GM21526 (cell line): ENCODE measurements around the gene OOSP4B.
"Not testable (repeated sequence)": the region's sequence is repeated elsewhere in the genome, so short reads cannot be mapped to it uniquely, and the experiment has no call there.

Source experiments
- ATAC-seq: cut with Tn5 transposase; IDR thresholded peaks from one replicate; pipeline ENCODE4 v1.9.1; 2021; ENCODE audit warnings: moderate library complexity; ENCODE audit not compliant: unreplicated experiment, low FRiP score

OOSP4B gene

DNA sequence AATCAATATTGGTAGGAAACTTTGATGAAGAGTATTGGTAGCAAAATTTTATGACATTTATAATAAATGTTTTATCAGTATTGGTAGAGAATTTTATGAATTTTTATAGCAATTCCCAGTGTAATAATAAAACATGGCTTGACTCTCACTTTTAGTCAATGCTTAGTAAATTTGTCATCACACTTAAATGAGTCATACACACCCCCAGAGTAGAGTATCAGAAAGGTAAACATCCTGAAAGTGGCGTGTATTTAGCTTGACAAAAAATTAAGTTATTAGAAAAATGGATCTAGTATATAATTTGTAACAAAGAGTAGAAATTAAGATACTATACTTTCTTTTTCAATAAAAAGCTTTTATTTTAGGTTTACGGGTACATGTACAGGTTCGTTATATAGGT lies 42.1 kb downstream of the OOSP4B start:
- ATAC-seq: no peak

DNA sequence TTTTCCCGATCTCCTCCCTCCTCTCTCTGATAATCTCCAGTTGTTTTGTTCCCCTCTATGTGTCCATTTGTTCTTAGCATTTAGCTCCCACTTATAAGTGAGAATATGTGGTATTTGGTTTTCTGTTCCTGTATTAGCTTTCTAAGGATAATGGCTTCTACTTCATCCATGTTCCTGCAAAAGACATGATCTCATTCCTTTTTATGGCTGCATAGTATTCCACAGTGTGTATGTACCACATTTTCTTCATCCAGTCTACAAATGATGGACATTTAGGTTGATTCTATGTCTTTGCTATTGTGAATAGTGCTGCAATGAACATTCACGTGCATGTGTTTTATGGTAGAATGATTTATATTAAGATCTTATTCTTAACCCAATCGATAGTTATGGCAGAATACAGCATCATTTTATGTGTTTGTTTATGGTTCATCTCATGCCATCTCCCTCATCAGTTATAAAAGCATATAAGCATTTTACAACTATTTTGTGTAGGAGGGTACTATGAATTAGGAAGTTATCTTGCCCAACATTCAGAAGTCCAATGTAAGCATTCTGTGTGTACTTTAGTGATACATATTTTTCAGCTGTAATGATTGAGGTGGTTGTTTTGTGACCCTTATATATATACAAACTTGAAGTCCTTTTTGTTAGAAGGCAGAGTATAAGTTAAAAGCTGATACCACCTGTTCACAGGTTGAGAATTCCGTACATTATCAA lies 42.7 kb downstream of the OOSP4B start:
- ATAC-seq: no peak

DNA sequence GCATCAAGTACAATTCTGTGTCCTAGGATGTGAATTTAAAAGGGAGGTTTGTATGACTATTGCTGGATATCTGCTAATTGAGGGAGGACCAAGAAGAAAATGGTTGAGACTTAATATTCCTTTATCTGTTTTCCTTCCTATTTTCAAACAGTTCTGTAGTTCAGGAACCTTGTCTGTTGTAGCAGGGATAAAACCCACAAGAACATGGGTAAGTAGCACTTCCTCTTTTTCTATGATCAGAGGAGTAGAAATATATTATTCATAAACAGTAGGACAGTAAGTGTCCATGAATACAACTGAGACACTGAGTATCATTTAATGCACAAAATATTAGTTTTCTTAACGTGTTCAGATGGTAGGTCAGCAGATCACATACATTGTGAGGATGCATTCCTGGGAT lies 47.1 kb downstream of the OOSP4B start:
- no peak for ATAC-seq

DNA sequence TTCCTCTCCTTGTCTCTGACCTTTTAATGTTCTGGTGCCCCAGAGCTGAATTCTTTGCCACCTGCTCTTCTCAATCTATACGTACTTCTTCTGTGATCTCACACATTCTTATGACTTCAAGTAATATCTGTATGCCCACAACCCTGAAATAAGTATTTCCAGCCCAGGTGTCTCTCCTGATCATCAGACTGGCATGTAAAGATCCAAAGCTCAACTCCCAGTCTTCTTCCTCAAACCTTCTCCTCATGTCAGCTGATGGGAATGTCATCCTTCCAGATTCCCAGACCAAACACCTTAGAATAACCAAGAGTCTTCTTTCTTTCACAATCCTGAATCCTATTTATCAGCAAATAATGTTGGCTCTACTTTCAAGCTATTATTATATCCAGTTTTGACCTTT lies 48.8 kb downstream of the OOSP4B start:
- no peak for ATAC-seq

DNA sequence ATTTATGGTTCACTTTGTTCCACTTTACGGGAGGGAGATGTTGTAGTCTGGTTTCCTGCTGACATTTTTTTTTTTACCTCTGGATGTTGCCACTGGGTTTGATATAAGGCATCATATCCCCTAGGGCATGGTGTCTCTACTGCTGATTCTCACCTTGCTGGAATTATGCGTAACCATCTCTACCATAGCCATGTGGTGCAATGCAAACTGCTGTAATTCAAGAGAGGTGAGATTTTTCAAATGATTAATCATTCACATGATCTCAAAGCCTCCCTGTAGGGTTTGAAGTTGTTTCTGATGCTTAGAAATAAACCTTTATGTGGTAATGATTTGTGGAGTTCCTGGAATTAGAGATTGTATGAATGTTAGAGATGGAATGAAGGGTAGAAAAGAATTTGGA lies 52.5 kb downstream of the OOSP4B start:
- ATAC-seq: no peak

DNA sequence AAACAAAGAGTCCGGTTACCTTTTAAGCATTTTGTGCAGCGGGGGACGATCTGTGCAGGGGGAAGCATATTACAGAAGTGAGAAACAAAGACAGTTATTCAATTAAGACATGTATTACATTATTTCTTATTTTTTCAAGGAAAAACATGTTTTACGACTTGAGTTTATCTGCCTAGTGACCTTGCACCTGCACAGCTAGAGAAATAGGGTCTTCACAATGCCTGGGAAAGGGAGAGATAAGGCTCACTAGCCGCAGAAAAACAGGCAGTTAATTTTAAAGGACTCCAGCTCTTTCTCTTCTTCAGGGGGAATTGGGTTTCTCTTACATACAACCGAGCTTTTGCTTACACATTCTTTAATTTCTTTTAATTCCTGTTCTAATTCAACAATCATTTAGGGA lies 54.7 kb downstream of the OOSP4B start:
- ATAC-seq: not testable (repeated sequence)

DNA sequence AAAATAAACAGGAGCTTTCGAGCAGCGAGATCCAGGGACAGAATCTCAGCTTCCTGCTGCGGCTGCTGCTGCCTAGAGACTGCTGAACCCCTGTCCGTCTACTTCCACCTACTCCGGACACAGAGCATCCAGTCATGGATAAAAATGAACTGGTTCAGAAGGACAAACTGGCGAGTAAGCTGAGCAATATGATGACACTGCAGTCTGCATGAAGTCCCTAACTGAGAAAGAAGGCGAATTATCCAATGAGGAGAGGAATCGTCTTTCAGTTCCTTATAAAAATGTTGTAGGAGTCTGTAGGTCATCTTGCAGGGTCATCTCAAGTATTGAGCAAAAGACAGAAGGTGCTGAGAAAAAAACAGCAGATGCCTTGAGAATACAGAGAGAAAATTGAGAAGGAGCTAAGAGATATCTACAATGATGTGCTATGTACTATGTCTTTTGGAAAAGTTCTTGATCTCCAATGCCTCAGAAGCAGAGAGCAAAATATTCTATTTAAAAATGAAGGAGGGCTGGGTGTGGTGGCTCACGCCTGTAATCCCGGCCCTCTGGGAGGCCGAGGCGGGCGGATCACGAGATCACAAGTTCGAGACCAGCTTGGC lies 60.3 kb downstream of the OOSP4B start:
- no peak for ATAC-seq

DNA sequence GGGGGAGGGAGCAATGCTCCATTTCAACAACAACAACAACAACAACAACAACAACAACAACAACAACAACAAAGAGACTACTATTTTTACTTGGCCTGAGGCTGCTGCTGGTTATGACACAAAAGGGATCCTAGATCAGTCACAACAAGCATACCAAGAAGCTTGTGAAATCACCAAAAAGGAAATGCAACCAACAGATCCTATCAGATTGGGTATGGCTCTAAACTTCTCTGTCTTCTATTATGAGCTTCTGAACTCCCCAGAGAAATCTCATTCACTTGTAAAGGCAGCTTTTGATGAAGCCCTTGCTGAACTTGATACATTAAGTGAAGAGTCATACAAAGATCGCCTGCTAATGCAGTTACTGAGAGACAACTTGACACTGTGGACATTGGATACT lies 61.0 kb downstream of the OOSP4B start:
- ATAC-seq: no peak

DNA sequence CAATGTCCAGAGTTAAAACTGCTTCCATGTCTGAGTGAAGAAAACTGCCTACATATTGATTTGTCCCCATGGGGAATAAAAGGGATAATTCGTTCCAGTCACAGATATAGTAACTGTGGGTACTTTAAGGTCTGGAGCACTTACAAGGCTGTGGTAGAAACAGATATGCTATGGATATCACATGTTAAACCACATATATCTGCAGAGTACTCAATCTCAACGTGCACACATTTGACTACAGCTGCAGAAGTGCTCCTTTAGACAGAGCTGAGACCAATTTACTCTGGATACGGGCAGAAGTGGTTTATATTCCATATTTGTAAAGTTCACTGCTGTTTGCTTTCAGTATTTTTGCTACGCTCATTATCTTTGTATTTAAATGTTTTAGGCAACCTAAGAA lies 61.8 kb downstream of the OOSP4B start:
- no peak for ATAC-seq

DNA sequence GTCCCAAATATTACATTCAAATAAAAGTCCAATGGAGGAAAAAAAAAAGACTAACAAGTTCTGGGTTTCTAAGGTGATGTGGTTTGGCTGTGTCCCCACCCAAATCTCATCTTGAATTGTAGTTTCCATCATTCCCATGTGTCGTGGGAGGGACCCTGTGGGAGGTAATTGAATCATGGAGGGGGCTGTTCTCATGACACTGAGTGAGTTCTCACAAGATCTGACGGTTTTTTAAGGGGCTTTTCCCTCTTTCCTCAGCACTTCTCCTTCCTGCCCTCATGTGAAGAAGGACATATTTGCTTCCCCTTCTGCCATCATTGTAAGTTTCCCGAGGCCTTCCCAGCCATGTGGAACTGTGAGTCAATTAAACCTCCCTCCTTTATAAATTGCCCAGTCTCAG lies 63.6 kb downstream of the OOSP4B start:
- no peak for ATAC-seq
